GM21390 (cell line): ENCODE results near the gene SP6.

Experiments
- ATAC-seq: cut with Tn5 transposase; IDR thresholded peaks from one replicate; pipeline ENCODE4 v1.9.1; 2021; ENCODE audit not compliant: unreplicated experiment

Gene SP6

DNA sequence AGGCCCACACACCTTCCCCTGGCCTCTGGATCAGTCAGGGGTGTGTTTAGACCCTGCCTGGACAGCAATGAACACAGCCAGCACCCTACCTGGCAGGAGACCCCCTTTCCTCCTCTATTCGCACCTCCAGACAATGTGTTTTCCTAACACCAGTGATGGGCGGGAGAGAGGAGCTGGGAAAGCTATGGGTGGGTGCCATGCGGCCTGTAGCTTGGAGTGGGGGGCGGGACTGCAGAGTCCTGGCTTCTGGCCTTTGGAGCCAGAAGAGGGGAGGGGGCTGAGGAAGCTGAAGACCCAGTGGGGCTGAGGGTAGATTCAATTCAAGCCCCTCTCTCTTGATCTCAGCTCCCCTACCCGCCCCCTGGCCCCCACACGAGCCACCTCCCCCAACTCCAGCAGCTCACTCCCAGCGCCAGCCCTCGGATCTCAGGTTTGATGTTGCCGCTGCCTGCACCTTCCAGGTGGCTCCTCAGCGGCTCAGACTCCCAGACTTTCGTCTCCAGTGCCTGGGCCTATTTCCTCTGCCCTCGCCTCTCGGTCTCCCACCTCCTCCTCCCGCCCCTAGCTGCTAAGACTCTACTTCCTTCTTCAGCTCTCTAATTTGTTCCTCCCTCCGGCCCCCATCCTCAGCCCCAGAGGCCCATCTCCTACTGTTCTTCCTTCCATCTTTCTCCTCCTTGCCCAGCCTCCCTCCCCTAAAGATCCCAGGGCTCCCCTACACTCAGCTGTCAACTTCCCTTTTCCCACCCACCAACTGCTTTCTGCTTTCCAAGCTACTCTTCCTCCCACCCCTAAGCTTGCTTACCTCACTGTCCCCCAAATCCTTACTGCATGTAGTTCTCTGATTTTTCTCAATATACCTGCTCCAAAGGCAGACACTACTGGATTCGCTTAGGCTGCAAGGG lies 6.8 kb upstream of the SP6 start:
- no peak for ATAC-seq

DNA sequence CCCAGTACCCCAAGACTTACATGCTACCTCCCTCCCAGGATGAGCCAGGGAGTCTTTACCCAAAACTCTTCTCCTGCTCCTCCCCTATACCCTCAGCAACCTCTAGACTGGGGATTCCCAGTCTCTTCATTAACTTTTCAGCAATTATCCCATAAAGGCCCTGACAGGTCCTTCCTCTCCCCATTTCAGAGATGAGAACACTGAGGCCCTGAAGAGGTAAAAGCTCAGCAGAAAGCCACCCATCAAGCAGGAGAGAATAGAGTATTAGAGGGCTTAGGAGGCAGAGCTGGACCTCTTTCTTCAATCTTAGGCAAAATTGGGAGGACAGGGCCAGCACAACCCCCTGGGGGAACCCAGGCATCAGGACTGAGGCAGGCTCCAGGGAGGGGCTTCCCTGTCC lies 5.9 kb upstream of the SP6 start:
- ATAC-seq = no peak

DNA sequence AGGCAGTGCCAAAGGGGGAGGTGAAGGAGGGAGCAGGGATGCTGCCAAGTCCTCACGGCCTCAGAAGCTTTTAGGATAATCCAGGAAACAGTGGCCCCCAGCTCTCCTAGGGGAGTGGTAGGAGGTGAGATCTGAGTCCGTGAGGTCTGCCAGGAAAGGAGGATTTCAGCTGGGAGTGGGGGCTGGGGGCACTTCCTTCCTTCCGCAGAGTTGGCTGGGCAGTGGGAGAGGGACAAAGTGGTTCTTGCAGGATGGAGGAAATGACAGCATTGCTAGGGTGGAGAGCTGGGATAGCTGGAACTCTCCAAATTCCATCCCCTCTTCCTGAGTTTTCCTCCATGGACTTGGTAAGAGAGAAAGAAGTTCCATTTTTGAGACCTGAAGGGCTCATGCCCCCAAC lies 4.8 kb upstream of the SP6 start:
- ATAC-seq = no peak

DNA sequence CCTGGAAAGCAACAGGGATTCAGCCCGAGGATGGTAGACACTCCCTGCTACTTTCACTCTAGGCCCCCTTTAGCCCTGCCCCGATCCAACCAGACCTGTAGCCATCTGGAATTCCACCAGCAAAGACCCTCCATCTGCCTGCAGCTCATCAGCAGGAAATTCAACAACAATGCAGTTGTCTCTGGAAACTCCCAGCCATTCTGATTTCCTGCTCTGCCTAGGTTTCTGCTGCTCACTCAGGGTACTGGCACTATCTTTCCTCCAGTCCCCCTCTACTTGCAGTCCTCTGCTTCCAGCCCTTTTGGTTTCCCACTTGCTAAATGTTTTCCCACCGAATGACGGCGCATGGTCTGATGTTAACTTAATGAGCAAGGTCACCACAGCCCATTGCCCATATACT lies 2.7 kb upstream of the SP6 start:
- ATAC-seq = no peak

DNA sequence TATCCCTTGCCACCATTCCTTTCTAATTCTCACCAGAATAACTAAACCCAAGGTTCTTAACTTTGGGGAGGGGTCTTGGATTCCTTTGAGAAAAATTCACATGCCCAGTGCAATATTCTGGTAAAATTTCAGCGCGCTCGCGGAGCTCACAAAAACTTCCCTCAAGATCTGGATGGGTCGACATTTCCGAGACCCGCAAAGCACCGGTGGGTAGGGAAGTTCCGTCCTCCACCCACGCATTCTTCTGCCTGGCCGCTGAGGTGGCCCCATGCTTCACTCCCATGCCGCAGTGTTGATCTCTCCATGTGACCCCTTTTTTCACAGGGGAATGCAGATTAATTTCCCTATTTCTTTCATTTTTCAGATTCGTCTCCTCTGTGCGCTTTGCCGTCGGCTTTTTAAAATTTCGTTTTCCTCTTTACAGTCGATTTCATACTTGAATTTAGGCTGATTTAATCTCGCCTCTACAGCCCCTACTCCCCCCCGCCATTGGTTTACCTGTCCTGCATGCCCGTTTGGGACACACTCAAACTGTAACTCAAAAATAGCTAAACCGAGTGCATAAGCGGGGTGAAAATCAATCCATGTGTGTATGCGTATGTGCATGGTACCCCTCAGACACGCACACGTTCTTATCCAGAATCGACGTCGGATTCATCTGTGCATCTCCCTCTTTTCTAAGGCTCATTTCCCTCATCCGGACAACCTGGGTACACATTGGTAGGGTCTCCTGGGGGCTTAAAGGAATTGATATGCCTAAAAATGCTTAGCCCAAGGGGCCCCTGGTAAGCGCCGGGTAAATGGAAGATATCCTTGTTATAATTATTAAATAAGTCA lies 1.4 kb upstream of the SP6 start:
- no peak for ATAC-seq

DNA sequence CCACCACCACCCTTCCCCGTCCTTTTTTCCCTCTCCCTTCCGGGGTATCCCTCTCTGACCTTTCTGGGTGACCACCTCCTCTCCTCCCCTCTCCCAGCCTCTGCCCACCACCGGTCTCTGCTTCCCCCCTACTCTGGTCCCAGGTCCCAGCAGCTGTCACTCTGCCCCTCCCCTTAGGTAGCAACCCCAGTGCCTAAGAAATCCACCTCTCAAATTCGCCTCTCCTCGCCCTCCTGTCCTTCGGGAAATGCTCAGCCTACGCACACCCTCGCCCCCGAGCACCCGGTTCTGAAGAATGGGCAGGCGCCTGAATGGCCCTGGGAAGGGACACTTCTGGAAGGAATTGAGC lies 775 bp upstream of the SP6 start:
- no peak for ATAC-seq

DNA sequence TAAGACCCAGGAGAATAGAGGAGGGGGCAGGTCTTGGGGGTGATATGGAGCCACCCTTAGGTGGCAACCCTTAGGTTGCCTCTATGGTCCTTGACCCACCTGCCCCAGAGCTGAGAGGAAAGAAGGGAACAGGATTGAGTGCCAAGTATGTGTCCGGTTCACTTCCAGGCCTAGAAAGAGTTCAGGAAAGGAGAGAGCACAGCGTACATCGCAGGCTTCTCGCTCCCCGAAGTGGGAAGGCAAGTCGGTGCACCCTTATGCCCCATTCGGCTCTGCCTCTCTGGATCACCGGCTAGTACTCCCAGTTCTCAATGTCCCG lies 631 bp downstream of the SP6 start:
- ATAC-seq = no peak

DNA sequence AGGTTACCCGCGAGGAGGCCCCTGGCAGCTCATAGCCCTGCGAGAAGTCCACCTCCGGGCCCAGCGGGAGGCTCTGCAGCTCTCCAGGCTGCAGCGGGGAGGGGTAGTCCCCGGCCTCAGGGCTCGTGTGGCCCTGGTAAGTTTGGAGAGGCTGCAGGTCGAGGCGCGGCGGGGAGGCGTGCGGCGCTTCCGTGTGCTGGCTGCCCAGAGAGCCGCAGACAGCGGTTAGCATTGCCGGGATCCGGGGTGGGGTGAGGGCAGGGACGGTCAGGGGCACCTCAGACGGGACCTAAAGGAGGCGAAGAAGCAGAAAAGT lies 2.8 kb downstream of the SP6 start:
- no peak for ATAC-seq

DNA sequence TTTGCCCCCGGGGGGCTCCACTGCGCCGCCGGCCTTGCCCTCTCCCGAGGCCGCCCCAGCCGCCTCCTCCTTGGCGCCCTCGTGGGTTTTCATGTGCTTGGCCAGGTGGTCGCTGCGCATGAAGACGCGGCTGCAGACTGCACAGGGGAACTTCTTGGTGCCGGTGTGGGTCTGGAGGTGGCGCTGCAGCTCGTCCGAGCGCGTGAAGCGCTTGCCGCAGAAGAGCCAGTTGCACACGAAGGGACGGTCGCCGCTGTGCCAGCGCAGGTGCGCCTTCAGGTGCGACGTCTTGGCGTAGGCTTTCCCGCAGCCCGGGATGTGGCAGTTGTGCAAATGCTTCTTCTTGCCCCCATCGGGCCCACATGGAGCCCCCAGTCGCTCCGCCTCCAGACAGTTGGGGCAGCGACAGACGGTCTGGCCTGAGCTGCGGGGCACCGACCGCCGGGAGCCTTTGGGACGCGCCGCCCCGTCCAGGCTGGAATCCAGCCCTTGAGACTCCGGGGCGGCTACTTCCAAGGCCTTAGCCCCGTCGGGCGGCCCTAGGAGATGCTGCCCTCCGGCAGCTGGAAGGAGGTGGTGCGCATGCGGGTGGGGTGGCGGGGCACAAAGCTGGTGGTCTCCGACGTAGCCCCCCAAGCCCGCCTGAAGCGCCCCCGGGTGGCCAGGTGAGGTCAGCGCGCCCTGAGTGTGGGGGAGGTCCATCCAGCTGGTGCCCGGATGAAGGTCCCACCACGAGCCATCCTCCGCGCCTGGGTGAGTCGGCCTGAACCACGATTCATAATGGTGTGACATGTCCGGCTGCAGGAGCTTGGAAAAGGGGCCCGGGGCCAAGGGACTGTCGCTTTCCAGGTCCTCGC lies 3.4 kb downstream of the SP6 start:
- no peak for ATAC-seq

DNA sequence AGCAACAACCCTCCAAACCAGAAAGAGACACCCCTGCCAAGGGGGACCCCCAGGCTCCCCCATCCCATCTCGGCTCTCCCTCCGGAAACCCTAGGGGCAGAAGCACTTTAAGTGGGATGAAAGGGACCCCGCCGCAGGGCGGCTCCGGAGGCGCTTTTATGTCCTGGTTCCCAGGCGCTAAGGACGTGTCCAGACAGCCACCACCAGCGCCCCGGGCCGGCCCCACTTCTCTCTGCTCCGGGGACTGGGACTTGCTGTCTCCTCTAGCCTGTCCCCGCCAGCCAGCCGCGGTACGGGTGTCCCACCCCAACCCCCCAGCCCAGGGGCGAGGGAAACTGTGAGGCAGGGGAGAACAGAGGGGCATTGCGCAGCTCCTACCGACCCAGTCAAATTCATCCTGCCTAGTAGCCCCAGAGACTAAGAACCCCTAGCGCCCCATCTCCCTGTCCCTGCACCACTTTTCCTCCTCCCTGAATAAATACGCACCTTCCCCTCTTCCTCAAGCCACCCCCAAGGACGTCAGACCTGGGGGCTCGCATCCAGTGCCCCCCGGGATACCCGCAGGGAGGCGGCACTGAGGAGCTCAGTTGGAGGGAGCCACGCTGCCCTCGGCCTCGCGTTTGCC lies 4.1 kb downstream of the SP6 start:
- no peak for ATAC-seq

DNA sequence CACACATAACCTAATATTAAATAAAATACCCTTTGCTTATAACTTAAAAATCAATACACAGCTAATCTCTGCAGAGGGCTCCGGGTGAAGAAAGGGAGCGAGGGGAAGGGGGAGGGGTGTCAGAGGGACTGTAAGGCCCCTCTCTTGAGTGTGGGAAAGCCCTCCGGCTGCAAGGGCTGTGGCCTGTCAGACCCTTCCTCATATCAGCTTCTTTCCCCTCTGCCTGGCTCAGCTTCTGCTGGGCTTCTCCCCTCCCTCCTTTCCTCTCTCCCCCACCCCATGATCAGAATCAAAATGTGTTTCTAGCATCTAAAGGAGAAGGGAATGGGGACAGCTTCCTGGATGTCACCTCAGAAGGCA lies 5.3 kb downstream of the SP6 start:
- no peak for ATAC-seq

DNA sequence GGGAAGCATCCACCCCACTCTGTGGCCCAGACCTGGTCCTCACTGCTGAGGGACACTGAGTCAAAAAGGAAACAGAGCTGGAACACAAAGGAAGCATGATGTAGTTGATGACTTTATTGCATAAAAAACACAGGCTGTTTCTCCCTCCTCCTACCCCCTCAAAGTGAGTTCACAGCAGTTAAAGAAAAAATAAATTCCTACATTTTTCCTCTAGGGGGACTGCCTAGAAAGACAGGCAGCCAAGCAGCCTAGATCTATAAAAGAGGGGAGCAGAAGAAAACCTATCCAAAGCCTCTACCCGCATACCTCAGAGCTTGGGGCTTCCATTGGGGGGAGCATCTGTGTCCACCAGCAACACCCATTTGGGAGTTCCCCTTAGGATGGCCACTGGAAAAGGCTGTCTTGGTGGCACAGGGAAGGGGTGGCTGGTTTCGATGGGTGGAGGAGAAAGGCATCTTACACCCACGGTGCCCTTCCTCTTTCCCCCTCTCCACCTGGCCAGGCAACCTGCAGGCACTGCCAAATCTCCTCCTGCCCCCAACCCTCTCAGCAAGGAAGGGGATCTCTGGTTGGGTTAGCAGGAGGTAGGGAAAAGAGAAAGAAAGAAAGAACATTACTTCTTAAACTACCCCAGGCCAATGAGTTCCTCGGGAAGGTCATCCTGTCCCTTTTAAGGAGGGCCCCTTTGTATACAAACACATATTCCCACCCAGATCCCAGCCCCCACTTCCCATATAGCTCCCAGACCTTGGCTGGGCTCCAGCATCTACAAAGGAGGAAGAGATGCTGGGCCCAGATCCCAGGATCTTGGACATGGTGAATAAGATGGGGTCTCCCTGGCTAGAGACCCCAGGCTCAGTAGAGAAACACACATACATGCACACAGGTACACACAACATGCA lies 5.9 kb downstream of the SP6 start:
- no peak for ATAC-seq

DNA sequence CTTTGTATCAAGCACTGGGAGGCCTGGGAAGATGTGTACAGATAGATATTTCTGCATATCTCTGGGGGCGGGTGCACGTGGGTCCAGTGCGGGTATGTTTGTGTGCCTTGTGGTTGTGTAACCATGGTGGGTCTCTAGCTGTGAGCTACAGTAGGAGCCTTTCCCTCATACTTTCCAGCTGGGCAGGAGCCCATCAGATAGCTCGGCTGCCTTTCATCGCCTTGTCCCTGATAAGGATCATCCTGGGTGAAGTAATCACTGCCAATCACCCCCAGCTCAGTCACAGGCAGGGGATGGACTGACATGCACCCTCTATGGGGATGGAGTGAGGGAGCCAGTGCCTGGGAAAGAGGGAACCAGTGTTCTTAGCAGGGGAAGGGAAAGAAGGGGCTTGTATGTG lies 6.7 kb downstream of the SP6 start:
- ATAC-seq = no peak

DNA sequence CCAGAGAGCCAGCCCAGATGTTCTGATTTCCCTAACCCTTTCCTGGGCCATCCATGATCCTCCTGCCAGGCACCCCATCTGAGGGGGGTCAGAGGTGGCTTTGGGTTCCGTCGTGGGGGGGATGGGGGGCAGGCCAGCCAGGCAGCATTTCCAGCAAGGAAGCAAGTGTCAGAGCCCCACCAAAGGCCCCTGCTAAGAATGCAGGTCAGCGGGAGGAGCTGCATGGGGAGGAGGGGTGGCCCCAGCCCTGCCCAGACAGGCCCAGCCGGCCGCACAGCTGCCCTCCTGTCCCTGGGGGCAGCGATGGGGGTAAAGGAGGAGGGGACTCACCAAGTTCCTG lies 7.6 kb downstream of the SP6 start:
- no peak for ATAC-seq

DNA sequence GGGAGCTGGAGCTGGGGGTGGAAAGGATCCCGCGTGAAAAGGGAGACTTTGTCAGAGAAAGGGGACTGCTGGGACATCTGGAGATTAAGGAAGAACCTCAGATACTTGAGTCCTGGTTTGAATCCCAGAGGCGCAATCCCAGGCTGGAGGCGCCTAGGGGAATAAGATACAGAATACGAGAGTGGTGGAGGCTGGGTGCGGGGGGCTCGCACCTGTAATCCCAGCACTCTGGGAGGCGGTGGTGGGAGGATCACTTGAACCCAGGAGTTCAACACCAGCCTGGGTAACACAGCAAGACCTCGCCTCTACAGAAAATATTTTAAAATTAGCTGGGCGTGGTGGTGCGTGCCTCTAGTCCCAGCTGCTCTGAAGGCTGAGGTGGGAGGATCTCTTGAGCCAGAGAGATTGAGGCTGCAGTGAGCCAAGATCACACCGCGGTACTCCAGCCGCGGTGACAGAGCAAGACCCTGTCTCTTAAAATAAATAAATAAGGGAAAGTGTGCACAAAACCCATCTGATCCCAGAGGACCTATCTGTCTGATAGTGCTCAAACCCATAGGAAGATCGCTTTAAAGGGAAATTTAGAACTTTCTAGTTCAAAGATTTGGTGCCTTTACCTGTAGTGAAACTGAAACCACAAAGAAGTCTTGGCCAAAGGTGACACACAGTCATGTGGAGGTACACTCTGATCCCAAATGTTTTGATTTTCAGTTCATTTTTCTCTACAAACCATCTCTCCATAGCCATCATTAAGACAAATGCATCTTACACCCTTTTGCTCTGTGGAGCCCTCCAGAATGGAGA lies 9.3 kb downstream of the SP6 start:
- no peak for ATAC-seq

DNA sequence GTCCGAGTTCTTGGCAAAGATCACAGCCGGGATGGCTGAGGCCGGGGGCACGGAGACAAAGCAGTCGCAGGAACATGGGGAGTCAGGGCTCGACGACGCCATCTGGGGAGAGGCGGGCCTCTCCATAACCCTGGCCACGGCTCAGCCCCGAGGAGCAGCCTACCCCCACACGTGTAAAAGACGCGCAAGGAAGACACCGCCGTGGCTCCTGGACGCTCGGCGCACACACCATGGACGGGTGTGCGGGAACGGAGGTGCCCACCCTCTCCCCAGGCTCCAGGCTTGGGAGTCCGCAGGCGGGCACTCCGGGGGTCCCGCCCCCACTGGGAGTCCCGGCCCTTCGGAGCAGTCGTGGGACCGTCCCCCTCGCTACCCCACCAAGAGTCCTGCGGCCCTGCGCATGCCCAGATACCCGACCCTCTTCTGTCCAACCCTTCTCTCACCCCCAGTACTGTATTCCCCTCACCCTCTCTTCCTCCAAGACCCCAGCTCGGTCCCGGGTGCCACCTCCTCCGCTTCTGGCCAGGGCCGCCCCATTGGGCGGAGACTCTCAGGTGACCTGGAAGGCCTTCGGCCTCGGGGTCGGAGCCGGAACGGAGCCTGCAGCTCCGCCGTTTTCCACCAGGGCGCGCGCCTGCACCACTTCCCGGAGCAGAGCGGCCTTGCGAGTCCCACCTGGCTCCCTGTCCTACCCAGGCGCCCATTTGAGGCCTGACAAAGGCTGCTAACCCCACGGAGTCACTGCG lies 10.0 kb downstream of the SP6 start, which contains the start of gene SCRN2:
SCRN2 (minus strand) TSS at position 532 of the 746 bp plus-strand sequence; CDS start at position 102, 430 bp downstream.
- peak; percentile 82 for ATAC-seq

DNA sequence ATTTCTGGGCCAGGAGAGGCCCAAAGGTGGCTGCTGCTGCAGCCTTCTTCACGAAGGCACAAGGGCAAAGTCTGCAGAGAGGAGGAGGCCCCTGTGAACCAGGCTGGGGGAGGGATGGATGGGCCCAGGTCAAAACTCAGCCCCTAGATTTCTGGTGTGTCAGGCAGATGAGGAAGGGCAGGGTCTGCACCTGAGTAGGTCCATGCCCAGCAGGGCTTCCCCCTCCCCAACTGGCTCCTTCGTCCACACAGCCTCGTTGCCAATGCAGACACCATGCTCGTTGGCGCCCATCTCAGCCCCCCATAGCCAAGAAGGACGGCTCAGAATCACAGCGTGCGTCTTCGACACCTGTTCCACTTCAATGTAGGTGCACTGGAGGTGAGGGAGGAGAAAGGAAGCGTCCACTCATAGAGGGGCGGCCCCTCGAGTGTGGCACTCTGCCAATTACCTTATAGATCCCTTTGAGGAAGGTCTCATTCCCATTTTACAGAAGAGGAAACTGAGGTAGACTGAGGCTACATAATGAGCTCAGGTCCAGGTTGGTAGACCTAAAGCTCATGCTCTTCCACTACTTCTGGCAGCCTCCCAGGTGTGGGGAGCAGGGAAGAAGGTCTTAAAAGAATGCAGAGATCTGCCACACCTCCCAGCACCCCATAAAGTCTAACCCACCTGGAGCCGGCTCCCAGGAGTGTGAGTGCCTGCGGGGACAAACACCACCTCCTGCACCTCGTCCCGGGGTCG lies 10.8 kb downstream of the SP6 start:
- no peak for ATAC-seq

DNA sequence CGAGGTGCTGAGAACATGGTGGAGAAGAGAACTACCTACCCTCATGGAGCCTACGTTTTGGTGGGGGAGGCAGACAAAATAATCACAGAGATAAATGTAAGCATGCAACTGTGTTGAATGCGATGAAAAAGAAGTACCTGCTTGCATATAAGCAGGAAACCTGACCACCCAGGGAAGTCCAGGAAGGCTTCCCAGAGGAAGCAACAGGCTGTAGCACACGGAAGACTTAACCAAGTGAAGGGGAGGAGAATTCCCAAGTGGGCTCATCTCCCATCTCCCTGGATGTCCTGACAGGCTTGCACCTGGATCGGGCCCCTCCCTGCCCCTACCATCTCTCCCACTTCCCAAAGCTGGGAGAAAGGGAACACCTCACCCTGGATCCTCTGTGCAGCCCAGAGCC lies 11.9 kb downstream of the SP6 start:
- ATAC-seq = no peak
